Lung (tissue), 12 donors: Measurements from ENCODE around the gene TBX1. TPM values are rescaled to one million over a fixed set of nuclear protein-coding genes. Genes with fewer than 3 reads are reported as not detected.

Experiments
- ATAC-seq: fragments of 200-7000 bp; cut with Tn5 transposase; one replicate; pipeline ENCODE4 v1.9.1; 2020; ENCODE audit warnings: moderate number of reproducible peaks; ENCODE audit not compliant: insufficient read depth, low FRiP score
- DNase-seq, 3 donors: peaks; one replicate each; pipeline ENCODE4 v3.0.0-alpha.2; 2013 to 2017
- H3K27ac ChIP-seq, 2 donors: one replicate each; pipeline ENCODE4 v1.5.1; 2013; ENCODE audit warnings: mild to moderate bottlenecking in 2 of 2, moderate library complexity in 2 of 2, control low read depth in 1 of 2, inconsistent platforms in 1 of 2, low read depth in 1 of 2, low read length in 1 of 2
- H3K27me3 ChIP-seq, 3 donors: one replicate each; pipeline ENCODE4 v1.5.1; 2013; ENCODE audit warnings: low read length in 2 of 3; ENCODE audit not compliant: control insufficient read depth in 3 of 3, insufficient read depth in 3 of 3
- H3K36me3 ChIP-seq, 4 donors: one replicate each; pipeline ENCODE4 v1.5.1; 2013; ENCODE audit warnings: low read length in 4 of 4, mild to moderate bottlenecking in 1 of 4, moderate library complexity in 1 of 4; ENCODE audit not compliant: control insufficient read depth in 4 of 4, insufficient read depth in 4 of 4
- H3K4me1 ChIP-seq, 5 donors: one replicate each; pipeline ENCODE4 v1.5.1; 2013; ENCODE audit warnings: low read length in 5 of 5, mild to moderate bottlenecking in 2 of 5, moderate library complexity in 1 of 5; ENCODE audit not compliant: control insufficient read depth in 5 of 5, insufficient read depth in 5 of 5
- H3K4me3 ChIP-seq: one replicate; pipeline ENCODE4 v1.5.1; 2013; ENCODE audit warnings: mild to moderate bottlenecking, control low read depth, moderate library complexity
- H3K9ac ChIP-seq, 2 donors: one replicate each; pipeline ENCODE4 v1.5.1; 2013; ENCODE audit warnings: low read length in 2 of 2, control low read depth in 1 of 2; ENCODE audit not compliant: insufficient read depth in 1 of 2
- H3K9me3 ChIP-seq, 4 donors: one replicate each; pipeline ENCODE4 v1.5.1; 2013; ENCODE audit warnings: low read length in 3 of 4, mild to moderate bottlenecking in 1 of 4, moderate library complexity in 1 of 4; ENCODE audit not compliant: control insufficient read depth in 4 of 4, insufficient read depth in 3 of 4
- CTCF ChIP-seq: IDR thresholded peaks from 2 replicates; pipeline ENCODE4 v1.5.1; 2012; ENCODE audit warnings: mild to moderate bottlenecking; ENCODE audit errors: control extremely low read depth, extremely low read depth
- WGBS, 2 donors: extraction: QIAGEN DNeasy Blood & Tissue Kit; methylation state at CpG; one replicate each; pipeline ENCODE4 v1.1.7; 2013; 5-methylcytosine and 5-hydroxymethylcytosine counted together
- polyA plus RNA-seq, 2 donors: library from polyadenylated mRNA; stranded (reverse); fragments of 200-250 nt; gene quantifications; one replicate each; pipeline ENCODE4 v1.2.1, GENCODE V29; 2013
- total RNA-seq, 2 donors: library from RNA; depleted of rRNA in 1 of 2; stranded (reverse); fragments of >200 nt in 1 of 2; gene quantifications; one replicate each; pipeline ENCODE4 v1.2.1, GENCODE V29; 2014 to 2021
- donor health status: control.
- donor health status: control.
- donor health status: Bipolar disorder and iron deficiency.
- donor health status: healthy.
- donor health status: DM: yes; HTN: yes; CAD: no.

The TBX1 gene
- total and polyA plus RNA-seq, 4 donors: 2.3 to 19.3 (median 4.5) TPM

DNA sequence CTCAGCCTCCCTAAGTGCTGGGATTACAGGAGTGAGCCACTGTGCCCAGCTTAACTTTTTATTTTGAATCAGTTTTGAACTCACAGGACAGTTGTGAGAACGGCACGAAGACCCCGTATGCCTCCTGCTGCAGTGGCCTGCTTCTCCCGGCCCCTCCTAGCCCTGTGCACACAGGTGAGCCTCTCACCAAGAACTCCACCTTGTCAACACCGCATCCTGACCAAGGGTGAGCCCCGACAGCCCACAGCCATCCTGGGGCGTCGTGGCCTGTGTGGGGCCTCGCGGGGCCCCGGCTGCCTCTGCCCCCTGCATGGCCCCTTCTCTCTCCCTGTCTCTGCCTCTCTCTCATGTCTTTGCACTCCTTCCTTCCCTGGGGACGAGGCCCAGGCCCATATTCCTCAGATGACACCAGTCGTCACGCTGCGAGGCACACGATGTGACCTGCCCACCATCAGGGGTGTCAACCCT, 55.3 kb downstream of the TBX1 start:
- Histone ChIP-seq H3K9me3 (no peaks in the 10 kb centered on the region), H3K36me3 (peaks cover 0 to 3% (median 0%) of the 10 kb centered on the region in 4 donors), H3K9ac (no peak overlapping the region), H3K27me3 (no peaks in the 10 kb centered on the region), H3K27ac (no peak overlapping the region), H3K4me1 (peaks cover 0 to 29% (median 0%) of the 10 kb centered on the region in 5 donors), H3K4me3 (no peak overlapping the region)
- 91 to 94% methylated on average over 16 of the region's 16 CpGs for whole genome bisulfite sequencing, 2 donors
- ATAC-seq (no peak), DNase-seq (no peak)
- no peak for TF ChIP-seq CTCF

GRCh38 chr22:19816372-19817119, 56.0 kb downstream of the TBX1 start:
- no peak for DNase-seq
- WGBS, 2 donors: 95% methylated on average over 14 of the region's 14 CpGs
- H3K9ac ChIP-seq: no peak overlapping the region

More at GRCh38 chr22:19816372-19817119, 56.0 kb downstream of the TBX1 start:
- H3K4me3 ChIP-seq: no peak overlapping the region
- peaks cover 0 to 23% (median 0%) of the 10 kb centered on the region in 5 donors for H3K4me1 ChIP-seq
- TF ChIP-seq CTCF: no peak
- no peaks in the 10 kb centered on the region for H3K9me3 ChIP-seq
- peaks cover 0 to 3% (median 0%) of the 10 kb centered on the region in 4 donors for H3K36me3 ChIP-seq
- H3K27me3 ChIP-seq: no peaks in the 10 kb centered on the region
- no peak for ATAC-seq
- no peak overlapping the region for H3K27ac ChIP-seq

Other genes with a start within 250 kb of the TBX1 start
- 100 to 1,000 TPM; 157 to 322 TPM for gene CLDN5, start 236.4 kb upstream of the TBX1 start, total RNA-seq
- 100 to 1,000 TPM; 406 to 548 TPM for gene CLDN5, start 236.4 kb upstream of the TBX1 start, polyA plus RNA-seq
- gene SEPTIN5, start 46.3 kb upstream of the TBX1 start, total RNA-seq: 10 to 100 TPM; 16.7 to 32.5 TPM
- gene SEPTIN5, start 46.3 kb upstream of the TBX1 start, polyA plus RNA-seq: 10 to 100 TPM; 10.4 to 11.8 TPM
- gene GP1BB, start 37.2 kb upstream of the TBX1 start, total RNA-seq: 1 to 10 TPM; 4.0 to 5.5 TPM
- 1 to 10 TPM; 1.9 to 2.8 TPM for gene GP1BB, start 37.2 kb upstream of the TBX1 start, polyA plus RNA-seq
- 1 to 10 TPM; 4.5 to 9.3 TPM for gene GNB1L, start 94.1 kb downstream of the TBX1 start, total RNA-seq
- 1 to 10 TPM; 5.1 to 8.3 TPM for gene GNB1L, start 94.1 kb downstream of the TBX1 start, polyA plus RNA-seq
- 10 to 100 TPM; 11.4 to 22.7 TPM for gene RTL10, start 94.1 kb downstream of the TBX1 start, total RNA-seq
- 10 to 100 TPM in 1 of 2 donors, 1 to 10 TPM in 1; 7.4 to 11.7 TPM for gene RTL10, start 94.1 kb downstream of the TBX1 start, polyA plus RNA-seq
- gene COMT, start 181.0 kb downstream of the TBX1 start, total RNA-seq: 100 to 1,000 TPM; 147 to 218 TPM
- gene COMT, start 181.0 kb downstream of the TBX1 start, polyA plus RNA-seq: 100 to 1,000 TPM; 198 to 272 TPM
- 10 to 100 TPM; 20.3 to 41.1 TPM for gene TXNRD2, start 181.0 kb downstream of the TBX1 start, total RNA-seq
- 10 to 100 TPM; 23.3 to 59.2 TPM for gene TXNRD2, start 181.0 kb downstream of the TBX1 start, polyA plus RNA-seq